Endothelial cell of umbilical vein (primary cell): Measurements from ENCODE around the gene RGS6. TPM values are rescaled to one million over a fixed set of nuclear protein-coding genes. Genes with fewer than 3 reads are reported as not detected.

Source experiments
- BruUV-seq: library from RNA; stranded (reverse); fragments of 400-500 nt; replicated peaks from 2 replicates; lab custom pipeline; 2021; lab: Mats Ljungman, UMichigan
- CTCF ChIA-PET: fragments of 300-600, 350-600 bp; sonication (Branson Sonifier 250); formaldehyde crosslinking; loops from one replicate; lab custom pipeline; 2021; ENCODE audit warnings: antibody characterized with exemption, inconsistent platforms; lab: Charles Lee
- POLR2A ChIA-PET: fragments of 300-600, 350-600 bp; sonication (Branson Sonifier 250); formaldehyde crosslinking; loops from one replicate; lab custom pipeline; 2021; ENCODE audit warnings: antibody characterized with exemption, inconsistent platforms; lab: Charles Lee
- DNase-seq: peaks from one replicate; pipeline ENCODE4 v3.0.0-alpha.2; 2011; ENCODE audit warnings: low read depth, low spot score
- FAIRE-seq: peaks from 2 replicates; lab custom pipeline; 2011; peaks lifted over from hg19 to GRCh38; lab: Jason Lieb, UNC
- H2AFZ ChIP-seq: 2 replicates; pipeline ENCODE4 v1.6.0; 2012; ENCODE audit warnings: low read depth, low read length, control low read depth, inconsistent platforms
- H3K27ac ChIP-seq: 2 replicates; pipeline ENCODE4 v1.5.1; 2011; ENCODE audit warnings: low read depth, mild to moderate bottlenecking, control low read depth, low read length, moderate library complexity; ENCODE audit not compliant: insufficient read depth
- H3K27me3 ChIP-seq, 2 experiments: 2 replicates each; pipeline versions ENCODE4 v1.6.0 to v1.6.1; 2011; ENCODE audit warnings: low read length in 2 of 2, mixed read lengths in 1 of 2; ENCODE audit not compliant: control insufficient read depth in 2 of 2, insufficient read depth in 2 of 2
- H3K36me3 ChIP-seq, 2 experiments: 2 replicates in 1 of 2; 3 replicates in 1 of 2; pipeline ENCODE4 v1.5.1; 2011; ENCODE audit warnings: low read length in 2 of 2, mild to moderate bottlenecking in 1 of 2, moderate library complexity in 1 of 2; ENCODE audit not compliant: control insufficient read depth in 2 of 2, insufficient read depth in 2 of 2; ENCODE audit errors: extremely low read depth in 1 of 2
- H3K4me1 ChIP-seq: 3 replicates; pipeline ENCODE4 v1.5.1; 2011; ENCODE audit warnings: mild to moderate bottlenecking, low read length; ENCODE audit not compliant: control insufficient read depth, insufficient read depth; ENCODE audit errors: extremely low read depth
- H3K4me2 ChIP-seq: 2 replicates; pipeline ENCODE4 v1.6.1; 2011; ENCODE audit warnings: low read length, control low read depth, mixed read lengths; ENCODE audit not compliant: insufficient read depth
- H3K4me3 ChIP-seq, 3 experiments: fragments of 200-600 bp in 1 of 3; sonication (generic), shearing (Covaris generic) in 1 of 3; replicated peaks in 1 of 3; 2 replicates each; pipeline ENCODE4 v1.5.1; 2011 to 2016; ENCODE audit warnings: control low read depth in 3 of 3, low read length in 3 of 3, mild to moderate bottlenecking in 2 of 3, inconsistent platforms in 1 of 3, low read depth in 1 of 3, moderate library complexity in 1 of 3; ENCODE audit not compliant: insufficient read depth in 1 of 3
- H3K79me2 ChIP-seq: 2 replicates; pipeline ENCODE4 v1.6.0; 2012; ENCODE audit warnings: low read length, inconsistent platforms; ENCODE audit not compliant: control insufficient read depth, insufficient read depth
- H3K9ac ChIP-seq: replicated peaks from 2 replicates; pipeline ENCODE3; 2011; ENCODE audit warnings: low read length, control low read depth; ENCODE audit not compliant: insufficient read depth; ENCODE audit errors: extremely low read depth
- H3K9me1 ChIP-seq: replicated peaks from 3 replicates; pipeline ENCODE4 v1.6.0; 2011; ENCODE audit warnings: mild to moderate bottlenecking, low read length; ENCODE audit not compliant: control insufficient read depth, insufficient read depth; ENCODE audit errors: extremely low read depth
- H3K9me3 ChIP-seq: replicated peaks from 2 replicates; pipeline ENCODE4 v1.5.1; 2012; ENCODE audit warnings: low read length, inconsistent platforms; ENCODE audit not compliant: control insufficient read depth, insufficient read depth
- H4K20me1 ChIP-seq: replicated peaks from 2 replicates; pipeline ENCODE3; 2011; ENCODE audit warnings: mild to moderate bottlenecking, low read length; ENCODE audit not compliant: control insufficient read depth, insufficient read depth; ENCODE audit errors: extremely low read depth
- EZH2 ChIP-seq: IDR thresholded peaks from 2 replicates; pipeline ENCODE4 v1.6.1; 2012; ENCODE audit warnings: borderline replicate concordance, low read depth, mild to moderate bottlenecking, moderate library complexity, low read length, inconsistent platforms; ENCODE audit not compliant: severe bottlenecking
- JUN ChIP-seq: IDR thresholded peaks from 2 replicates; pipeline ENCODE4 v1.6.1; 2011; ENCODE audit warnings: borderline replicate concordance, low read depth; ENCODE audit not compliant: insufficient read length, insufficient read depth
- MAX ChIP-seq: IDR thresholded peaks from 2 replicates; pipeline ENCODE4 v1.6.1; 2011; ENCODE audit not compliant: insufficient read depth, insufficient read length
- POLR2A ChIP-seq: IDR thresholded peaks from 2 replicates; pipeline ENCODE4 v1.6.1; 2012; ENCODE audit warnings: low read depth, mild to moderate bottlenecking, control low read depth, low read length
- dilution Hi-C: fragments of 300-500 bp; cut with MboI; formaldehyde crosslinking; loops from one replicate; pipeline ENCODE4 v1.15.0; 2019; ENCODE audit warnings: low sequenced_read_pairs; ENCODE audit not compliant: extremely low pct_ligation_motif_present
- intact Hi-C: fragments of 100-400 bp; cut with micrococcal nuclease; formaldehyde crosslinking; loops from one replicate; pipeline ENCODE4 v1.10.0; 2022
- polyA plus RNA-seq, 4 experiments: library from polyadenylated mRNA; depleted of rRNA in 3 of 4; stranded (reverse) in 3 of 4; unstranded in 1 of 4; fragments of >200 nt; gene quantifications; 2 replicates each; pipeline versions ENCODE4 v1.2.1 to v1.2.3, GENCODE V29; 2011 to 2012; ENCODE audit warnings: missing spikeins in 1 of 4
- total RNA-seq: library from RNA; stranded (reverse); gene quantifications from 2 replicates; pipeline ENCODE4 v1.2.3, GENCODE V29; 2021
- TF ChIP-seq, protein P1 (sequence below), 2 donors: IDR thresholded peaks; 1 replicate in 1 of 2; 2 replicates in 1 of 2; pipeline ENCODE4 v1.5.1; 2011; ENCODE audit warnings: low read length in 2 of 2, mild to moderate bottlenecking in 2 of 2, moderate library complexity in 2 of 2, control low read depth in 1 of 2, inconsistent platforms in 1 of 2, low read depth in 1 of 2; ENCODE audit not compliant: insufficient read depth in 1 of 2; ENCODE audit errors: extremely low read depth in 1 of 2

Gene RGS6
- total and polyA plus RNA-seq, 2 donors (not counting 3 experiments of a cell fraction or from before 2014, with no cell fraction given) = not detected

- Histone ChIP-seq H3K4me2 (no peak overlapping the region), H2AFZ (no peak overlapping the region)
- POLR2A ChIA-PET = no interaction called here
Measured at GRCh38 chr14:72549854-72550253, 617.6 kb downstream of the RGS6 start.

More at GRCh38 chr14:72549854-72550253, 617.6 kb downstream of the RGS6 start:
- no peak overlapping the region for H3K4me3 ChIP-seq
- H3K36me3 ChIP-seq = no peaks in the 10 kb centered on the region
- BruUV-seq = no TSS peak
- no peak overlapping the region for H3K27ac ChIP-seq
- no peak for FAIRE-seq
- H3K9ac ChIP-seq = no peak overlapping the region
- no peaks in the 10 kb centered on the region for H3K9me3 ChIP-seq
- dilution Hi-C loops (no loop called here), intact Hi-C loops (no loop called here)
- TF ChIP-seq MAX (no peak), JUN (no peak), POLR2A (no peak), EZH2 (no peak)
- TF ChIP-seq, protein P1, sequence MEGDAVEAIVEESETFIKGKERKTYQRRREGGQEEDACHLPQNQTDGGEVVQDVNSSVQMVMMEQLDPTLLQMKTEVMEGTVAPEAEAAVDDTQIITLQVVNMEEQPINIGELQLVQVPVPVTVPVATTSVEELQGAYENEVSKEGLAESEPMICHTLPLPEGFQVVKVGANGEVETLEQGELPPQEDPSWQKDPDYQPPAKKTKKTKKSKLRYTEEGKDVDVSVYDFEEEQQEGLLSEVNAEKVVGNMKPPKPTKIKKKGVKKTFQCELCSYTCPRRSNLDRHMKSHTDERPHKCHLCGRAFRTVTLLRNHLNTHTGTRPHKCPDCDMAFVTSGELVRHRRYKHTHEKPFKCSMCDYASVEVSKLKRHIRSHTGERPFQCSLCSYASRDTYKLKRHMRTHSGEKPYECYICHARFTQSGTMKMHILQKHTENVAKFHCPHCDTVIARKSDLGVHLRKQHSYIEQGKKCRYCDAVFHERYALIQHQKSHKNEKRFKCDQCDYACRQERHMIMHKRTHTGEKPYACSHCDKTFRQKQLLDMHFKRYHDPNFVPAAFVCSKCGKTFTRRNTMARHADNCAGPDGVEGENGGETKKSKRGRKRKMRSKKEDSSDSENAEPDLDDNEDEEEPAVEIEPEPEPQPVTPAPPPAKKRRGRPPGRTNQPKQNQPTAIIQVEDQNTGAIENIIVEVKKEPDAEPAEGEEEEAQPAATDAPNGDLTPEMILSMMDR (IDR thresholded peaks at IDR 0.05; ENCODE audit: extremely low read depth in 1 of 2, insufficient read depth in 1 of 2, low read depth in 1 of 2, low read length in 2 of 2) = no peak
- no peaks in the 10 kb centered on the region for H3K9me1 ChIP-seq
- peaks cover 7 to 11% of the 10 kb centered on the region in 2 experiments for H3K27me3 ChIP-seq
- no peaks in the 10 kb centered on the region for H3K4me1 ChIP-seq
- H3K79me2 ChIP-seq = no peaks in the 10 kb centered on the region
- CTCF ChIA-PET = interaction anchor here (1.2 to 2.4 kb wide), 3 partner anchors 9 to 36 kb away, joined by 3 to 6 read pairs (median 4); no protein-coding TSS in a partner anchor
- H4K20me1 ChIP-seq = no peaks in the 10 kb centered on the region
- DNase-seq = no peak
